Muscle layer of colon (tissue), 2 donors: ENCODE results near the gene SCUBE1.

ENCODE experiments used
- H3K27ac ChIP-seq: one replicate; pipeline ENCODE4 v1.7.0; 2013; ENCODE audit warnings: low read depth, mild to moderate bottlenecking, low read length, moderate library complexity
- H3K27me3 ChIP-seq, 2 donors: one replicate each; pipeline ENCODE4 v1.7.0; 2013; ENCODE audit warnings: low read length in 2 of 2, mild to moderate bottlenecking in 2 of 2; ENCODE audit not compliant: insufficient read depth in 2 of 2, control insufficient read depth in 1 of 2
- H3K36me3 ChIP-seq: one replicate; pipeline ENCODE4 v1.7.0; 2013; ENCODE audit warnings: mild to moderate bottlenecking, low read length; ENCODE audit not compliant: insufficient read depth
- H3K4me1 ChIP-seq: one replicate; pipeline ENCODE4 v1.7.0; 2013; ENCODE audit warnings: mild to moderate bottlenecking, low read length; ENCODE audit not compliant: insufficient read depth
- H3K4me3 ChIP-seq, 2 donors: one replicate each; pipeline ENCODE4 v1.7.0; 2013; ENCODE audit warnings: low read length in 2 of 2, low read depth in 1 of 2, mild to moderate bottlenecking in 1 of 2, moderate library complexity in 1 of 2
- H3K9ac ChIP-seq: one replicate; pipeline ENCODE4 v1.7.0; 2013; ENCODE audit warnings: low read length
- H3K9me3 ChIP-seq: one replicate; pipeline ENCODE4 v1.7.0; 2013; ENCODE audit warnings: mild to moderate bottlenecking, low read length
- donor health status: abdominal sarcoma.
- donor health status: Adenocarcinoma of cecum.

Gene SCUBE1

DNA sequence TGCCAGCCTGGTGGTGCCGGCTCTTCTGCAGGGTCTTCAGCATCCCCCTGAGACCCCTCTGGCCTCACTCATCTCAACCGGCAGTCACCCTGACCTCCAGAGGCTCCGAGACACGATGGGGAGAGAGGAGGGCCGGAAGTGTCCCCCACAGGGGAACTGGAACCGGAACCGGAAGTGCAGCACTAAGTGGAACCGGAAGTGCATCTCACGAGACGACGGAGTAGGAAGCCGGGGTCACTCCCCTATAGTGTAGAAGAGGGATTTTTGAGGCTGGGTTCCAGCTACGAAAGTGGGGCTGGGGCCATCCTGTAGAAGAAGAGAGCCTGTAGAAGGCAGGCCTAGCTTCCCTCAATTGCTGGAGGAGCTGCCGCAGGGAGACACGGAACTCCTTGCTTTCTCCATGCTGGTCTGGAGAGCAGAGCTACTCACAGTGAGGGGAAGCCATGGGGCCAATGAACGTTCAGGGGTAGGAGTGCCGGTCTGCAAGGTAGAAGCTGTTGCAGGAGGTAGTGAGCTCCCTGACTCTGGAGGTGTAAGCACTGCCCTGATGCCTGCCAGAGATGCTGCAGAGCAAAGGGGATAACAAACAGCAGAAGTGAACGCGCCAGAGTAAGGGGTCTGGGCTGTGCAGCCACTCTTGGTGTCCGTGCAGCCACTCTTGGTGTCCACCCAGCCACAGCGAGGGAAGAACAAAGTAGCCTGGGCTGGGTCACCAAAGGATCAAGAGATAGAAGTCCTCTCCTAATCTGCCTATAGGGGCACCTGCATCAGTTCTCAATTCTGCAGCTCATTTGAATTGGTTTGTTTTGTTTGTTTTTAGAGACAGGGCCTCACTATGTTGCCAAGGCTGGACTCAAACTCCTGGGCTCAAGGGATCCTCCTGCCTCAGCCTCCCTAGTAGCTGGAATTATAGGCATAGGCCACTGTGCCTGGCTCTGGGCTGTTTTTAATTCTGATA lies 21.9 kb downstream of the SCUBE1 start:
- Histone ChIP-seq H3K9ac (no peak overlapping the region), H3K4me3 (no peak overlapping the region), H3K4me1 (peaks cover 13% of the 10 kb centered on the region), H3K9me3 (no peaks in the 10 kb centered on the region), H3K27ac (no peak overlapping the region), H3K36me3 (no peaks in the 10 kb centered on the region), H3K27me3 (no peaks in the 10 kb centered on the region)

DNA sequence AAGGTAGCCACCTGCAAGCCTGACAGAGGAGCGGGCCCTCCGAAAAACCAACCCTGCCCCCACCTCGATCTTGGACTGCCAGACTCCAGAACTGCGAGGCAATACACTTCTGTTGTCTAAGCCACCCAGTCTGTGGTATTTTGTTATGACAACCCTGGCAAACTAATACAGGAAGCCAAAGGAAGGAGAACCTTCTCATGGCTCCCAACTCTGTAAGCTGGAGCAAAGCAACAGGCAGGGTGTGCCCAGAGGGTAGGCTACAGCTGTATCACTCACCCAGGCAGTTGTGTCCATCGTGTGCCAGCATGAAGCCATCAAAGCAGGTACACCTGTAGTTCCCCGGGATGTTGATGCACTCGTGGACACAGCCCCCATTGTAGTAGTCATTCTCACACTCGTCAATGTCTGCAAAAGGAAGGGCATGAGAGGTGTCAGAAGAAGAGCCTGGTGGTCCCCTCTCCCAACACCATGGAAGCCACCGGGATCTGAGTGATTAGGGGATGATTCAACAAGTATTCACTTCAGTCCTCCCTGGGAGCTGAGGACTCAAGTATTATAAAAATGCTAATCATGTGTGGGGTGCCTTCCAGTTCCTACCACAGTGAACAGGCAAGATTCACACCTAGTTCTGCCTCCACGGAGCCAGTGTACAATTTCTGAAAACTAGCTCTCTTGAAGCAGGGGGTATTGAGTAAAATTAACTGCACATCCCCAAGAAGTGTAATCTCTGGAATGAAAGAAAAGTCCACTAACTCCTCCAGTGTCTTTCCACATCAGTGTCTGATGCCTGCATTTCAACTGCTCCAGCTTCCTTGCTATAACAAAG lies 23.3 kb downstream of the SCUBE1 start:
- H3K9me3 ChIP-seq = no peaks in the 10 kb centered on the region
- H3K36me3 ChIP-seq = no peaks in the 10 kb centered on the region
- no peak overlapping the region for H3K4me3 ChIP-seq
- H3K27ac ChIP-seq = no peak overlapping the region
- no peaks in the 10 kb centered on the region for H3K27me3 ChIP-seq
- peaks cover 13% of the 10 kb centered on the region for H3K4me1 ChIP-seq
- no peak overlapping the region for H3K9ac ChIP-seq

DNA sequence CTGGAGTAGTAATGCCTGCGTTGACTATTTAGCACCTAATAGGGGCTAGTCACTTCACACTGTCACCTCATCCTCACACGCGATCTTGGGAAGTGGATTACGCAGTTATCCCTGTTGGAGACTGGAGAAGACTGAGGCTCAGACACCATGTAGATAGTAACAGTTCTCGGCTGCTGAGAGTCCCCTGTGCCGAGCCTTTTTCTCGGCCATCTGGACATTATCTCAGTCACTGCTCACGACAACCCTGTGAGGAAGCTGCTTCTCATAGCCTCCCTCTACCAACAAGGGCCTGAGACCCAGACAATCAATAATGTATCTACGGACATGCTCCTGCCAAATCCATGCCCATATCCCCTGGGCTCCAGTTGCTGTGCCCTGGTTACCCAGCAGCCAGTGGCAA lies 25.9 kb downstream of the SCUBE1 start:
- H3K36me3 ChIP-seq = no peaks in the 10 kb centered on the region
- no peaks in the 10 kb centered on the region for H3K27me3 ChIP-seq
- H3K9ac ChIP-seq = no peak overlapping the region
- no peaks in the 10 kb centered on the region for H3K9me3 ChIP-seq
- no peak overlapping the region for H3K4me3 ChIP-seq
- no peak overlapping the region for H3K27ac ChIP-seq
- H3K4me1 ChIP-seq = peaks cover 17% of the 10 kb centered on the region

DNA sequence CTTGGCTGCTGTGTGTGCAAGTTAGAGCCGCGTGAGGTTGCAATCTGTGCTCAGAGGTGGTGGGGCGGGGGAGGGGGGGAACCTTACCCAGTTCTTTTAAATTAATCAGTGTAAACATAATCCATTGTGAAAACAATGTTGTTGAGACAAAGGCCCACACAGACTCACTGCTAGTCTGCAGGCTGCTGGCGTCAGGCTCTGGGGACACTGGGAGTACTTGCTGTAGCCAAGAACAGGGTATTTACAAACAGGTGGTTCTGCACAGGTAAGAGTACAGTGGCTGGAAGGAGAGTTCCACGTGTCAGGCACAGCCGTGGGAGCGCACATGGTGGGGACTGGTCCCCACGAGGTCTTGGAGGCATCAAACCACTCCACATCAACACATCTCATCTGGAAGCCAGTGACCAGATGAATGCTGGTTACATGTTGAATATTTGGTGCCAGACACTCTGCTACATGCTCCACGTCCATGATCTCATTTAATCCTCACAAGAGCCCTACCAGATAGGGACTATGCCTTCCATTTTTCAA lies 27.4 kb downstream of the SCUBE1 start:
- H3K9me3 ChIP-seq = no peaks in the 10 kb centered on the region

DNA sequence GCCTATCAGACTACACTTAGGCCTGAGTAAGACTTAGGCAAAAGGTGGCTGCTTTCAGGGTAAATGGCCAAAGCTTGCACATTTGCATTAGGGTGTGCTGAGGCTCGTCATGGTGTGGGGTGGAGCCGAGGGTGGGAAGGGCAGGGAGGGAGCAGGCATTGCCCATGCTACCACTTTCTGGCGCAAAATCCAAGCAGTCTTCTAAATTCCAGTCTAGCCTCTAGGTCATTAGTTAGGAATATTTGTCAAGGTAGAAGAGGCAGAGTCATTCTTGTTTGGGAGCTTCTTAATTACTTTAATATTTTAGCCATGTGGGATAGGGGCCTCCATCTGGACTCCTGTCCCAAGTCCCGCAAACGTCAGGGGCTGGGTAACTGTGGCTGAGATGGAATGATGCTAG lies 28.6 kb downstream of the SCUBE1 start:
- Histone ChIP-seq H3K4me1 (peaks cover 11% of the 10 kb centered on the region), H3K9ac (no peak overlapping the region), H3K27ac (no peak overlapping the region)

More for the DNA sequence above, 27.4 kb downstream of the SCUBE1 start:
- H3K36me3 ChIP-seq = no peaks in the 10 kb centered on the region
- H3K4me3 ChIP-seq = no peak overlapping the region
- no peak overlapping the region for H3K9ac ChIP-seq
- H3K27ac ChIP-seq = no peak overlapping the region
- no peaks in the 10 kb centered on the region for H3K27me3 ChIP-seq
- H3K4me1 ChIP-seq = peaks cover 17% of the 10 kb centered on the region

DNA sequence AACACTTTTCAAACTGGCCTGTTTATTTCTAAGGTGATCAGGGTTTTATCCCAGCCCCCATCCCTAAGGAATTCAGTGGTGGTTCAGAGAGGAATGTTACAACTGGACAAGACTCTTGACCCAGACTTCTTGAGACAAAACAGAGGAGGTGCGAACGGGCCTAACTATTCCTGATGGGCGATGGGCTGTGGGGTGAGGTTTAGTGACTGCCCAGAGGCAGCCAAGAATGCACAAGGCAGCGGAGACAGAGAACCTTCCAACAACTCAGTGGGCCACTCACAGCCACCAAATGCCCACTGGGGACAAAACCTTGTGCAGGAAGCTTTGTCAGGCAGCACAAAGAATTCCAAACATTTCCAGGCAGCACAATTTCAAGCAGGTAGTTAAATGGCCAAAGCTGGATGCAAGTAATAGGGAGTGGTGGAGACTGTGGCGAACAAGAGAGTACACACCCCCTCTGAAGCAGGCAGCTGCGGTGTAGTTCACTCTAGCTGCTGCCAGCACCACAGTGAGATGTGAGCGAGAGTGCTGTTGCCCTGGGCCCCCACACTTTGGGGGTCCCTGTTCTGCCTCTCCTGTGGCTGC lies 29.2 kb downstream of the SCUBE1 start:
- Histone ChIP-seq H3K9me3 (no peaks in the 10 kb centered on the region), H3K27ac (no peak overlapping the region)

More for the DNA sequence above, 28.6 kb downstream of the SCUBE1 start:
- H3K27me3 ChIP-seq = no peaks in the 10 kb centered on the region
- no peak overlapping the region for H3K4me3 ChIP-seq
- H3K36me3 ChIP-seq = no peaks in the 10 kb centered on the region
- no peaks in the 10 kb centered on the region for H3K9me3 ChIP-seq

DNA sequence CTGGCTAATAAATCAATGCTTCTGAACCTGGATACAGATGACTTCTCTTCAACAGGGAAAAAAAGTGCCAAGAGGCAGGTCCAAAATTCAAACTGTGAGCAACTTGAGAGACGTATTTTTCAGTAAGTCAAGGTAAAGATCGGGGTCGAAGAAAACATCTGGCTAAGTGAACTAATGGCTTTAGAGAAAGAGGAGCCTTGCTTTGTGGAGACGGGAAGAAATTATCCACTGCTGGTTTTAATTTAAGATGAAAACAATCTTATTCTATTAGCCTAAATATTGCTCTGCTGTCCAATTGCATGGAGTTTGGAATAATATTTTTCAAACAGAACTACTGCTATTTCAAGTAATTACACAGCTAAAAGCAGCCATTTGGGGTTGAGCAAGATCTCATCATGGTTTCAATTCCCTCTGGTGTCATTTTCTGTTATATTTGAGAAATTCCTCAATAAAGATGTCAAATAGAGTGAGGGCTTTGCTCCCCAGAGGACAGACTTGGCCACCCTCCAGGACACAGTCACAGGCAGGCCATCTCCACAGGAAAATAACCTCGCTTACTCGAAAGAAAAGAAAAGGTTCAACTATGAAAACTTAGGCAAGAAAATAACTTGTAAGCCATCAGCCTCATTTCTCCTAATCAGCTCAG lies 29.8 kb downstream of the SCUBE1 start:
- H3K4me3 ChIP-seq = no peak overlapping the region
- no peak overlapping the region for H3K9ac ChIP-seq
- H3K27me3 ChIP-seq = no peaks in the 10 kb centered on the region
- no peaks in the 10 kb centered on the region for H3K9me3 ChIP-seq
- H3K27ac ChIP-seq = no peak overlapping the region
- no peaks in the 10 kb centered on the region for H3K36me3 ChIP-seq
- H3K4me1 ChIP-seq = peaks cover 4% of the 10 kb centered on the region

More for the DNA sequence above, 29.2 kb downstream of the SCUBE1 start:
- H3K9ac ChIP-seq = no peak overlapping the region
- H3K4me1 ChIP-seq = peaks cover 5% of the 10 kb centered on the region
- no peaks in the 10 kb centered on the region for H3K36me3 ChIP-seq
- no peaks in the 10 kb centered on the region for H3K27me3 ChIP-seq
- H3K4me3 ChIP-seq = no peak overlapping the region

DNA sequence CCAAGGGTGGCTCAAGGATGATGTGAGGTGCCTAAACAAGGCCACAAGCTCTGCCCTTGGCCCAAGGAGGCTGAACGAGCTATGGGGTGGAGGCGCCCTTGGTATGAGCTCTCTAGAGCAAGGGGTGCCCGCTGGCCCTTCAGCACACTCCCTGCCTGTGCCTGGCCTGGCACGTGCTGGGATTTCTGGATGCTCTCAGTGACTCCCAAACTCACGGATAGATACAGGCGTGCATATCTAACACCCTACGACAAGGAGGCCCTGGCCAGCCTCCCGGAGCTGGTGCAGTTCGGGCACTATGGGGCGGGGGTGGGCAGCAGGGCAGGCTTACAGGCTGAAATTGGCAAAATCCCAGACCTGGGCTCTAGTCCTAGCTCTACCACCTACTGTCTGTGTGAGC lies 30.6 kb downstream of the SCUBE1 start:
- H3K9ac ChIP-seq = no peak overlapping the region
- no peak overlapping the region for H3K27ac ChIP-seq
- H3K27me3 ChIP-seq = no peaks in the 10 kb centered on the region
- H3K4me3 ChIP-seq = no peak overlapping the region
- H3K9me3 ChIP-seq = no peaks in the 10 kb centered on the region
- H3K4me1 ChIP-seq = peaks cover 4% of the 10 kb centered on the region
- H3K36me3 ChIP-seq = no peaks in the 10 kb centered on the region

DNA sequence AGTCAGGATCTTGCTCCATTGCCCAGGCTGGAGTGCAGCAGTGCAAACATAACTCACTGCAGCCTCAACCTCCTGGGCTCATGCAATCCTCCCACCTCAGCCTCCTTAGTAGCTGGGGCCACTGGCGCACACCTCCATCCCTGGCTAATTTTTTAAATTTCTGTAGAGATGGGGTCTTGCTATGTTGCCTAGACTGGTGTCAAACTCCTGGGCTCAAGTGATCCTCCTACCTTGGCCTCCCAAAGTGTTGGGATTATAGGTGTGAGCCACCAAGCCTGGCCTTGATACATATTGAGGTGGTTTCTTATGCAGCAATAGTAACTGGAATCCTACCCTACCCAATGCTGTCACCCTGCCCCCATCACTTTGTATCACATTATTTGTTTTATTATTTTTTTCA lies 32.4 kb downstream of the SCUBE1 start:
- no peaks in the 10 kb centered on the region for H3K9me3 ChIP-seq
- H3K4me1 ChIP-seq = peaks cover 14% of the 10 kb centered on the region
- no peaks in the 10 kb centered on the region for H3K36me3 ChIP-seq
- H3K27me3 ChIP-seq = no peaks in the 10 kb centered on the region
- no peak overlapping the region for H3K9ac ChIP-seq
- H3K27ac ChIP-seq = no peak overlapping the region
- H3K4me3 ChIP-seq = no peak overlapping the region

DNA sequence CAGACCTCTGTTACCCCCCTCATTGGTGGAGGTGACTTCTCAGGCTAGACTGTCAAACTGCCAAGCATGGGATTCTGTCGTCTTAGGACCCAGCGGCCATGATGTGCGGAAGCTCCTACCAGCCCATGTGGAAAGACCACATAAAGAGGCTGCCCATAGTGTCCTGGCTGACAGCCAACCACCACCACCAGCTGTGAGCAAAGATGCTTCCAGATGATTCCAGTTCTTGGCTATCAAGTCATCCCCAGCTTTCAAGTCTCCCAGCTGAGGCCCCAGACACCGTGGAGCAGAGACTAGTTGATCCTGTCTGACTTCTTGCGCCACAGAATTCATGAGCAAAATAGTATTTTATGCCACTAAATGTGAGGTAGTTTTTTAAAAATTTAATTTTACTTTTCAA lies 32.9 kb downstream of the SCUBE1 start:
- H3K27ac ChIP-seq = no peak overlapping the region
- peaks cover 19% of the 10 kb centered on the region for H3K4me1 ChIP-seq

DNA sequence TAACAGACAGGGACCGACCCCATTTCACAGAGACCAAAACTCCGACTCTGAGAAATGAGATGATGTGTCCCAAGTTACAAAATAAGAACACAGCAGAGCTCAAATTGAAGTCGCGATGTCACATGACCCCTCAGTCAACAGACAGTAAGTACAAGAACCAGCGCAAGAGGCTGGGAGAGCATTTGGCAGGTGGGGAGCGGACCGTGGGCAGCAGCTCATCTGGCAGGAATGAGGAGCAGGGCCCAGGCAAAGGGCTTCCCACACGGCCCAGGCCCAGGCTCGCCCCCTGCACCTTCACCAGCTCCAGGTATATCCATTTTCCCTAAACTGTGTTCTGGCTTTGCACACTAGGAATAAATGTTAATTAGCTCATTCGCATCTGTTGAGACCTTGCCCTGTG lies 34.3 kb downstream of the SCUBE1 start:
- H3K27me3 ChIP-seq = no peaks in the 10 kb centered on the region
- no peak overlapping the region for H3K4me3 ChIP-seq
- no peaks in the 10 kb centered on the region for H3K9me3 ChIP-seq
- H3K27ac ChIP-seq = no peak overlapping the region
- peaks cover 21% of the 10 kb centered on the region for H3K4me1 ChIP-seq
- no peak overlapping the region for H3K9ac ChIP-seq
- H3K36me3 ChIP-seq = no peaks in the 10 kb centered on the region

More for the DNA sequence above, 32.9 kb downstream of the SCUBE1 start:
- no peak overlapping the region for H3K9ac ChIP-seq
- no peaks in the 10 kb centered on the region for H3K27me3 ChIP-seq
- H3K36me3 ChIP-seq = no peaks in the 10 kb centered on the region
- H3K9me3 ChIP-seq = no peaks in the 10 kb centered on the region
- H3K4me3 ChIP-seq = no peak overlapping the region
